Spleen (tissue), 11 donors: ENCODE measurements around the gene LBHD1. TPM values are rescaled to one million over a fixed set of nuclear protein-coding genes. Genes with fewer than 3 reads are reported as not detected.
A peak's percentile ranks its signal among the peaks of the same experiment; 100 is the strongest.

ENCODE experiments used
- DNase-seq: peaks from one replicate; pipeline ENCODE4 v3.0.0-alpha.2; 2020
- H3K27ac ChIP-seq, 8 donors: fragments of 200-600 bp; sonication (generic) in 7 of 8; 1 replicate in 4 of 8; 2 replicates in 4 of 8; pipeline versions ENCODE4 v1.5.0 to v1.8.0; 2016 to 2021; ENCODE audit warnings: inconsistent platforms in 4 of 8, mild to moderate bottlenecking in 4 of 8, moderate library complexity in 1 of 8
- H3K27me3 ChIP-seq, 7 donors: fragments of 200-600 bp; sonication (generic) in 6 of 7; replicated peaks in 1 of 7; 1 replicate in 4 of 7; 2 replicates in 3 of 7; pipeline versions ENCODE4 v1.5.0 to v1.8.0; 2016 to 2021; ENCODE audit warnings: inconsistent platforms in 3 of 7, mild to moderate bottlenecking in 1 of 7
- H3K36me3 ChIP-seq, 6 donors: fragments of 200-600 bp; sonication (generic) in 5 of 6; 1 replicate in 4 of 6; 2 replicates in 2 of 6; pipeline versions ENCODE4 v1.5.0 to v1.8.0; 2016 to 2021; ENCODE audit warnings: inconsistent platforms in 2 of 6
- H3K4me1 ChIP-seq, 6 donors: fragments of 200-600 bp; sonication (generic) in 5 of 6; 1 replicate in 3 of 6; 2 replicates in 3 of 6; pipeline versions ENCODE4 v1.5.0 to v1.8.0; 2016 to 2021; ENCODE audit warnings: inconsistent platforms in 3 of 6
- H3K4me3 ChIP-seq, 8 donors: fragments of 200-600 bp; sonication (generic) in 7 of 8; 1 replicate in 4 of 8; 2 replicates in 4 of 8; pipeline versions ENCODE4 v1.5.0 to v1.8.0; 2016 to 2021; ENCODE audit warnings: inconsistent platforms in 4 of 8, mild to moderate bottlenecking in 4 of 8, moderate library complexity in 2 of 8
- H3K9me3 ChIP-seq, 8 donors: fragments of 200-600 bp; sonication (generic) in 7 of 8; 1 replicate in 4 of 8; 2 replicates in 4 of 8; pipeline versions ENCODE4 v1.5.0 to v1.8.0; 2016 to 2021; ENCODE audit warnings: inconsistent platforms in 4 of 8
- CTCF ChIP-seq, 11 experiments: fragments of 200-600 bp in 7 of 11; fragments of 450-650 bp in 4 of 11; sonication (generic) in 4 of 11; IDR thresholded peaks in 8 of 11; conservative IDR thresholded peaks in 3 of 11; 1 replicate in 7 of 11; 2 replicates in 4 of 11; pipeline versions ENCODE4 v1.4.0 to v1.8.0; 2016 to 2021; ENCODE audit warnings: antibody characterized with exemption in 11 of 11, inconsistent platforms in 4 of 11, mild to moderate bottlenecking in 1 of 11
- POLR2A ChIP-seq, 3 donors: fragments of 450-650 bp; IDR thresholded peaks; one replicate each; pipeline ENCODE4 v1.5.1; 2017; ENCODE audit warnings: antibody characterized with exemption in 3 of 3, mild to moderate bottlenecking in 1 of 3
- POLR2AphosphoS5 ChIP-seq, 3 donors: sonication (generic); formaldehyde crosslinking; IDR thresholded peaks; one replicate each; pipeline ENCODE4 v1.5.1; 2017; ENCODE audit warnings: antibody characterized with exemption in 3 of 3
- WGBS, 5 donors: extraction: QIAGEN DNeasy Blood & Tissue Kit in 3 of 5; methylation state at CpG; one replicate each; pipeline versions ENCODE4 v1.1.5 to v1.1.7; 2013 to 2018; 5-methylcytosine and 5-hydroxymethylcytosine counted together
- intact Hi-C: fragments of 100-400 bp; cut with DNase I; formaldehyde crosslinking; loops from one replicate; pipeline ENCODE4 v1.15.0; 2023; ENCODE audit warnings: low total_unique reads
- polyA plus RNA-seq, 3 donors: library from polyadenylated mRNA; stranded (reverse); fragments of 200-250 nt; gene quantifications; one replicate each; pipeline ENCODE4 v1.2.1, GENCODE V29; 2013
- total RNA-seq, 7 donors: library from RNA; depleted of rRNA in 3 of 7; stranded (reverse); fragments of >200 nt in 3 of 7; fragmentation: NEBNext Ultra II Directional in 4 of 7; extraction: Animal tissue kit (Norgen Biotek cat#: 25700) in 4 of 7; gene quantifications; one replicate each; pipeline versions ENCODE4 v1.1.0 to v1.2.1, GENCODE V29; 2016 to 2021
- donor health status: healthy with polysubstance abuse.
- donor health status: DM: no; HTN: no; CAD: no; lungs with moderate emphysema.
- donor health status: DM: no; HTN: no; CAD: no.
- donor health status: Bipolar disorder and iron deficiency.
- donor health status: healthy.
- donor health status: DM: no; HTN: no; CAD: no.
- donor health status: DM: yes; HTN: yes; CAD: no.

Gene LBHD1
- total and polyA plus RNA-seq, 10 donors, result 7.3 to 21.2 (median 13.3) TPM

GRCh38 chr11:62644220-62644619, 27.8 kb downstream of the LBHD1 start:
- H3K27ac ChIP-seq, result no peak overlapping the region

GRCh38 chr11:62632492-62632891, 39.6 kb downstream of the LBHD1 start:
- WGBS, 5 donors, result 91 to 97% (median 96%) methylated on average over 6 of the region's 6 CpGs
- intact Hi-C loops, result no loop called here
- Histone ChIP-seq H3K36me3 (peaks cover 9 to 100% (median 94%) of the 10 kb centered on the region in 6 donors), H3K4me1 (peaks cover 0 to 28% (median 3%) of the 10 kb centered on the region in 6 donors), H3K9me3 (no peaks in the 10 kb centered on the region), H3K27ac (no peak overlapping the region), H3K4me3 (no peak overlapping the region), H3K27me3 (no peaks in the 10 kb centered on the region)
- no peak for DNase-seq
- TF ChIP-seq POLR2AphosphoS5 (IDR thresholded peaks at IDR 0.05), result no peak
- no peak for TF ChIP-seq POLR2A (IDR thresholded peaks at IDR 0.05)
- TF ChIP-seq CTCF (IDR thresholded peaks at IDR 0.05 in 8 of 11, conservative IDR thresholded peaks at IDR 0.05 in 3 of 11), result no peak

More at GRCh38 chr11:62644220-62644619, 27.8 kb downstream of the LBHD1 start:
- 76 to 93% (median 80%) methylated on average over 8 of the region's 8 CpGs for WGBS, 5 donors
- no peak for DNase-seq
- Histone ChIP-seq H3K4me1 (peaks cover 20 to 87% (median 35%) of the 10 kb centered on the region in 6 donors), H3K36me3 (peaks cover 0 to 58% (median 40%) of the 10 kb centered on the region in 6 donors), H3K9me3 (no peaks in the 10 kb centered on the region), H3K27me3 (no peaks in the 10 kb centered on the region), H3K4me3 (no peak overlapping the region)
- TF ChIP-seq POLR2A (IDR thresholded peaks at IDR 0.05) (no peak), POLR2AphosphoS5 (IDR thresholded peaks at IDR 0.05) (no peak), CTCF (IDR thresholded peaks at IDR 0.05 in 8 of 11, conservative IDR thresholded peaks at IDR 0.05 in 3 of 11) (no peak)
- intact Hi-C loops, result no loop called here

GRCh38 chr11:62627713-62628112, 44.4 kb downstream of the LBHD1 start:
- TF ChIP-seq POLR2A (IDR thresholded peaks at IDR 0.05), result no peak
- no peak for TF ChIP-seq POLR2AphosphoS5 (IDR thresholded peaks at IDR 0.05)
- TF ChIP-seq CTCF (IDR thresholded peaks at IDR 0.05 in 8 of 11, conservative IDR thresholded peaks at IDR 0.05 in 3 of 11), result no peak
- WGBS, 5 donors, result 79 to 92% (median 90%) methylated on average over 3 of the region's 3 CpGs
- H3K27me3 ChIP-seq, result no peaks in the 10 kb centered on the region
- intact Hi-C loops, result no loop called here
- no peak overlapping the region for H3K4me3 ChIP-seq
- H3K4me1 ChIP-seq, result peaks cover 0 to under 1% (median 0%) of the 10 kb centered on the region in 6 donors
- H3K36me3 ChIP-seq, result peaks cover 14 to 84% (median 77%) of the 10 kb centered on the region in 6 donors
- no peaks in the 10 kb centered on the region for H3K9me3 ChIP-seq
- no peak for DNase-seq
- no peak overlapping the region for H3K27ac ChIP-seq

GRCh38 chr11:62622476-62623089, 49.5 kb downstream of the LBHD1 start:
- TF ChIP-seq CTCF (IDR thresholded peaks at IDR 0.05 in 8 of 11, conservative IDR thresholded peaks at IDR 0.05 in 3 of 11) (no peak), POLR2AphosphoS5 (IDR thresholded peaks at IDR 0.05) (no peak), POLR2A (IDR thresholded peaks at IDR 0.05) (no peak)
- intact Hi-C loops, result no loop called here
- Histone ChIP-seq H3K9me3 (no peaks in the 10 kb centered on the region), H3K27ac (peak overlapping the region; percentile 78 to 95 (median 92)), H3K27me3 (no peaks in the 10 kb centered on the region), H3K4me3 (peak overlapping the region in 6 of 8 donors; percentile 78 to 91 (median 83)), H3K4me1 (peaks cover 13 to 35% (median 20%) of the 10 kb centered on the region in 6 donors), H3K36me3 (peaks cover 5 to 54% (median 28%) of the 10 kb centered on the region in 6 donors)
- WGBS, 5 donors, result 84 to 89% (median 86%) methylated on average over 7 of the region's 7 CpGs
- no peak for DNase-seq
